SK-N-SH (cell line): Measurements from ENCODE around the gene POU3F1. TPM values are rescaled to one million over a fixed set of nuclear protein-coding genes. Genes with fewer than 3 reads are reported as not detected.

Experiments used
- CTCF ChIA-PET: fragments of 300-600, 350-600 bp; formaldehyde crosslinking; extraction: SDS; loops from one replicate; lab custom pipeline; 2021; lab: Yijun Ruan, JAX
- POLR2A ChIA-PET: fragments of 350-600 bp; sonication (Branson Sonifier 250); formaldehyde crosslinking; extraction: SDS; loops from one replicate; lab custom pipeline; 2020; ENCODE audit warnings: antibody characterized with exemption, inconsistent platforms; lab: Yijun Ruan, JAX
- DNase-seq: peaks from one replicate; pipeline ENCODE4 v3.0.0; 2012
- H2AFZ ChIP-seq: fragments of 200-600 bp; sonication (generic); 2 replicates; pipeline ENCODE4 v1.8.1; 2016; ENCODE audit warnings: antibody characterized with exemption, mild to moderate bottlenecking, low read depth
- H3F3A ChIP-seq: fragments of 200-600 bp; sonication (generic); replicated peaks from 2 replicates; pipeline ENCODE3; 2016; ENCODE audit warnings: antibody characterized with exemption, mild to moderate bottlenecking; ENCODE audit not compliant: insufficient read depth
- H3K27ac ChIP-seq, 2 experiments: fragments of 200-500 bp in 1 of 2; fragments of 200-600 bp in 1 of 2; sonication (Bioruptor generic) in 1 of 2; sonication (generic), shearing (Covaris generic) in 1 of 2; 2 replicates each; pipeline versions ENCODE4 v1.5.1 to v1.6.1; 2014 to 2016; ENCODE audit warnings: low read depth in 2 of 2, inconsistent platforms in 1 of 2, low read length in 1 of 2, mild to moderate bottlenecking in 1 of 2, mixed read lengths in 1 of 2
- H3K27me3 ChIP-seq: fragments of 200-600 bp; sonication (generic), shearing (Covaris generic); 2 replicates; pipeline ENCODE4 v1.6.1; 2016; ENCODE audit warnings: mixed run types; ENCODE audit not compliant: insufficient read depth
- H3K36me3 ChIP-seq, 2 experiments: fragments of 200-500 bp in 1 of 2; fragments of 200-600 bp in 1 of 2; sonication (Bioruptor generic) in 1 of 2; sonication (generic) in 1 of 2; replicated peaks in 1 of 2; 2 replicates each; pipeline versions ENCODE3 to v1.5.1; 2014 to 2016; ENCODE audit warnings: low read length in 1 of 2, mild to moderate bottlenecking in 1 of 2; ENCODE audit not compliant: insufficient read depth in 2 of 2, control insufficient read depth in 1 of 2
- H3K4me1 ChIP-seq, 2 experiments: fragments of 200-500 bp in 1 of 2; fragments of 200-600 bp in 1 of 2; sonication (Bioruptor generic) in 1 of 2; sonication (generic), shearing (Covaris generic) in 1 of 2; 2 replicates each; pipeline versions ENCODE4 v1.5.1 to v1.6.1; 2014 to 2016; ENCODE audit warnings: low read depth in 1 of 2, low read length in 1 of 2, mixed run types in 1 of 2; ENCODE audit not compliant: insufficient read depth in 2 of 2, control insufficient read depth in 1 of 2
- H3K4me2 ChIP-seq: fragments of 200-600 bp; sonication (generic), shearing (Covaris generic); 2 replicates; pipeline ENCODE4 v1.6.1; 2017; ENCODE audit warnings: mixed run types
- H3K4me3 ChIP-seq, 2 experiments: fragments of 200-500 bp in 1 of 2; fragments of 200-600 bp in 1 of 2; sonication (Bioruptor generic) in 1 of 2; sonication (generic), shearing (Covaris generic) in 1 of 2; 2 replicates each; pipeline versions ENCODE4 v1.5.1 to v1.8.1; 2014 to 2016; ENCODE audit warnings: low read depth in 2 of 2, inconsistent platforms in 1 of 2, low read length in 1 of 2, mild to moderate bottlenecking in 1 of 2, mixed read lengths in 1 of 2, moderate library complexity in 1 of 2
- H3K79me2 ChIP-seq: fragments of 200-600 bp; sonication (generic); 2 replicates; pipeline ENCODE4 v1.8.1; 2017; ENCODE audit warnings: mild to moderate bottlenecking; ENCODE audit not compliant: insufficient read depth
- H3K9ac ChIP-seq: fragments of 200-600 bp; sonication (generic); 2 replicates; pipeline ENCODE4 v1.6.1; 2017; ENCODE audit warnings: mixed run types
- H3K9me2 ChIP-seq: fragments of 200-600 bp; sonication (generic); 2 replicates; pipeline ENCODE4 v1.6.1; 2017; ENCODE audit warnings: mixed run types
- H3K9me3 ChIP-seq: fragments of 200-600 bp; sonication (generic); 2 replicates; pipeline ENCODE4 v1.6.1; 2017; ENCODE audit warnings: mixed run types, mild to moderate bottlenecking, moderate library complexity
- H4K20me1 ChIP-seq: fragments of 200-600 bp; sonication (generic); 2 replicates; pipeline ENCODE4 v1.6.1; 2017; ENCODE audit warnings: mild to moderate bottlenecking, mixed run types; ENCODE audit not compliant: insufficient read depth
- CHD2 ChIP-seq: fragments of 150-350 bp; IDR thresholded peaks from 2 replicates; pipeline ENCODE4 v1.6.1; 2018; ENCODE audit warnings: low read length; ENCODE audit not compliant: partially characterized antibody
- ELF1 ChIP-seq: IDR thresholded peaks from 2 replicates; pipeline ENCODE4 v1.4.0; 2012
- FOSL2 ChIP-seq: IDR thresholded peaks from 2 replicates; pipeline ENCODE4 v1.4.0; 2012; ENCODE audit warnings: low read depth, mild to moderate bottlenecking, moderate library complexity, borderline replicate concordance
- FOXM1 ChIP-seq: IDR thresholded peaks from 2 replicates; pipeline ENCODE4 v1.4.0; 2012; ENCODE audit warnings: low read depth, mild to moderate bottlenecking
- IRF3 ChIP-seq: fragments of 150-350 bp; IDR thresholded peaks from 2 replicates; pipeline ENCODE4 v1.6.1; 2016; ENCODE audit warnings: mild to moderate bottlenecking, low read depth, low read length
- JUND ChIP-seq: IDR thresholded peaks from 2 replicates; pipeline ENCODE4 v1.4.0; 2012
- MEF2A ChIP-seq: IDR thresholded peaks from 2 replicates; pipeline ENCODE4 v1.4.0; 2012; ENCODE audit warnings: low read depth, borderline replicate concordance
- NRF1 ChIP-seq: IDR thresholded peaks from 2 replicates; pipeline ENCODE4 v1.6.1; 2012; ENCODE audit warnings: low read depth, mild to moderate bottlenecking, low read length
- PBX3 ChIP-seq: IDR thresholded peaks from 2 replicates; pipeline ENCODE4; 2012
- RCOR1 ChIP-seq: fragments of 150-350 bp; IDR thresholded peaks from 2 replicates; pipeline ENCODE4 v1.6.1; 2017; ENCODE audit warnings: antibody characterized with exemption, low read length
- REST ChIP-seq: IDR thresholded peaks from 2 replicates; pipeline ENCODE4 v1.6.1; 2012; ENCODE audit warnings: mild to moderate bottlenecking, low read depth, low read length, moderate library complexity
- RFX5 ChIP-seq: IDR thresholded peaks from 2 replicates; pipeline ENCODE4 v1.6.1; 2012; ENCODE audit warnings: mild to moderate bottlenecking, improper control_type of control experiment, low read length
- SIN3A ChIP-seq: IDR thresholded peaks from 2 replicates; pipeline ENCODE4 v1.6.1; 2012; ENCODE audit warnings: low read depth, mild to moderate bottlenecking, low read length, moderate library complexity, borderline replicate concordance
- TAF1 ChIP-seq: IDR thresholded peaks from 2 replicates; pipeline ENCODE4 v1.6.1; 2012; ENCODE audit warnings: low read depth, mild to moderate bottlenecking, low read length, moderate library complexity, borderline replicate concordance
- WGBS: methylation state at CpG from one replicate; pipeline ENCODE4 v1.1.6; 2017; ENCODE audit warnings: low lambda C conversion rate; 5-methylcytosine and 5-hydroxymethylcytosine counted together
- polyA plus RNA-seq, 3 experiments: library from polyadenylated mRNA; depleted of rRNA; stranded (reverse); fragments of >200 nt; gene quantifications; 2 replicates each; pipeline ENCODE4 v1.2.3, GENCODE V29; 2012
- TF ChIP-seq, protein P1 (sequence below): IDR thresholded peaks from 2 replicates; pipeline ENCODE4 v1.4.0; 2012; ENCODE audit warnings: low read depth, borderline replicate concordance

Gene POU3F1
- polyA plus RNA-seq, 1 of the 3 experiments (the other 2 are of a cell fraction) = not detected

GRCh38 chr1:38087676-38088075, 41.1 kb upstream of the POU3F1 start:
- no peak overlapping the region for H3K4me2 ChIP-seq
- no peaks in the 10 kb centered on the region for H3K79me2 ChIP-seq
- 55% methylated on average over 7 of the region's 9 CpGs for WGBS
- H3K4me1 ChIP-seq = no peaks in the 10 kb centered on the region; a peak in 1 of 4 replicates
- H3K9ac ChIP-seq = no peak overlapping the region
- no peaks in the 10 kb centered on the region for H3F3A ChIP-seq
- DNase-seq = no peak
- no peak overlapping the region for H3K27ac ChIP-seq
- ChIA-PET CTCF (interaction anchor here (0.8 to 2.3 kb wide), 4 partner anchors 11 to 58 kb away, joined by 3 to 8 read pairs (median 6); no protein-coding TSS in a partner anchor), POLR2A (no interaction called here)
- H3K36me3 ChIP-seq = no peaks in the 10 kb centered on the region
- H3K4me3 ChIP-seq = no peak overlapping the region
- H3K9me3 ChIP-seq = no peaks in the 10 kb centered on the region
- TF ChIP-seq TAF1 (no peak), ELF1 (no peak), SIN3A (no peak), FOXM1 (no peak), IRF3 (no peak), RCOR1 (no peak), MEF2A (no peak), JUND (no peak), RFX5 (no peak), NRF1 (no peak), PBX3 (no peak), CHD2 (no peak), FOSL2 (no peak), REST (no peak)
- TF ChIP-seq, protein P1, sequence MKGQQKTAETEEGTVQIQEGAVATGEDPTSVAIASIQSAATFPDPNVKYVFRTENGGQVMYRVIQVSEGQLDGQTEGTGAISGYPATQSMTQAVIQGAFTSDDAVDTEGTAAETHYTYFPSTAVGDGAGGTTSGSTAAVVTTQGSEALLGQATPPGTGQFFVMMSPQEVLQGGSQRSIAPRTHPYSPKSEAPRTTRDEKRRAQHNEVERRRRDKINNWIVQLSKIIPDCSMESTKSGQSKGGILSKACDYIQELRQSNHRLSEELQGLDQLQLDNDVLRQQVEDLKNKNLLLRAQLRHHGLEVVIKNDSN = no peak
- no peak overlapping the region for H2AFZ ChIP-seq
- H3K27me3 ChIP-seq = peaks cover 45% of the 10 kb centered on the region; the same call in 1 of the 2 replicates
- no peaks in the 10 kb centered on the region for H3K9me2 ChIP-seq
- no peaks in the 10 kb centered on the region for H4K20me1 ChIP-seq
